Measurements from ENCODE around the gene CHRNG. TPM values are rescaled to one million over a fixed set of nuclear protein-coding genes. Genes with fewer than 3 reads are reported as not detected.

The CHRNG gene
- total and polyA plus RNA-seq, 2 donors from 2014 or later, result not detected

- H3K9me3 ChIP-seq (ENCODE audit: control insufficient read depth in 2 of 3, insufficient read depth in 1 of 3, low read length in 3 of 3), result no peaks in the 10 kb centered on the region
- TF ChIP-seq CTCF (IDR thresholded peaks at IDR 0.05; ENCODE audit: borderline replicate concordance, extremely low read depth, insufficient read depth), result no peak
- H3K27ac ChIP-seq (ENCODE audit: low read depth in 2 of 2, low read length in 2 of 2), result no peak overlapping the region
- no peaks in the 10 kb centered on the region for H3K4me1 ChIP-seq (ENCODE audit: control insufficient read depth in 2 of 3, insufficient read depth in 2 of 3, low read depth in 1 of 3, low read length in 3 of 3)
- FAIRE-seq, result no peak
- no peak overlapping the region for H3K4me3 ChIP-seq (ENCODE audit: low read length in 3 of 3)
- H3K36me3 ChIP-seq (ENCODE audit: control insufficient read depth in 2 of 3, insufficient read depth in 3 of 3, low read length in 3 of 3), result no peaks in the 10 kb centered on the region
- no peak overlapping the region for H3K9ac ChIP-seq (ENCODE audit: low read length in 3 of 3)
- peak in 3 of 5 donors; percentile 86 to 93 (median 89) for DNase-seq
- intact Hi-C loops (cut with DNase I), result no loop called here
- H3K27me3 ChIP-seq (ENCODE audit: control insufficient read depth, insufficient read depth, low read length), result peaks cover 7% of the 10 kb centered on the region
These were observed 33.6 kb upstream of the CHRNG start for GRCh38 chr2:232505856-232506255.

GRCh38 chr2:232506709-232507108 lies 32.8 kb upstream of the CHRNG start:
- DNase-seq (peak in 1 of 5 donors; percentile 37), FAIRE-seq (no peak)
- Histone ChIP-seq H3K9me3 (ENCODE audit: control insufficient read depth in 2 of 3, insufficient read depth in 1 of 3, low read length in 3 of 3) (no peaks in the 10 kb centered on the region), H3K36me3 (ENCODE audit: control insufficient read depth in 2 of 3, insufficient read depth in 3 of 3, low read length in 3 of 3) (no peaks in the 10 kb centered on the region), H3K4me3 (ENCODE audit: low read length in 3 of 3) (no peak overlapping the region), H3K4me1 (ENCODE audit: control insufficient read depth in 2 of 3, insufficient read depth in 2 of 3, low read depth in 1 of 3, low read length in 3 of 3) (no peaks in the 10 kb centered on the region), H3K27ac (ENCODE audit: low read depth in 2 of 2, low read length in 2 of 2) (no peak overlapping the region), H3K9ac (ENCODE audit: low read length in 3 of 3) (no peak overlapping the region), H3K27me3 (ENCODE audit: control insufficient read depth, insufficient read depth, low read length) (peaks cover 7% of the 10 kb centered on the region)
- no peak for TF ChIP-seq CTCF (IDR thresholded peaks at IDR 0.05; ENCODE audit: borderline replicate concordance, extremely low read depth, insufficient read depth)
- intact Hi-C loops (cut with DNase I), result no loop called here

- H3K4me3 ChIP-seq (ENCODE audit: low read length in 3 of 3), result no peak overlapping the region
These were observed 31.2 kb upstream of the CHRNG start for GRCh38 chr2:232508251-232508650.

More at GRCh38 chr2:232508251-232508650, 31.2 kb upstream of the CHRNG start:
- DNase-seq (no peak), FAIRE-seq (no peak)
- Histone ChIP-seq H3K27ac (ENCODE audit: low read depth in 2 of 2, low read length in 2 of 2) (no peak overlapping the region), H3K9ac (ENCODE audit: low read length in 3 of 3) (no peak overlapping the region), H3K36me3 (ENCODE audit: control insufficient read depth in 2 of 3, insufficient read depth in 3 of 3, low read length in 3 of 3) (no peaks in the 10 kb centered on the region), H3K9me3 (ENCODE audit: control insufficient read depth in 2 of 3, insufficient read depth in 1 of 3, low read length in 3 of 3) (no peaks in the 10 kb centered on the region), H3K4me1 (ENCODE audit: control insufficient read depth in 2 of 3, insufficient read depth in 2 of 3, low read depth in 1 of 3, low read length in 3 of 3) (no peaks in the 10 kb centered on the region), H3K27me3 (ENCODE audit: control insufficient read depth, insufficient read depth, low read length) (peaks cover 7% of the 10 kb centered on the region)
- intact Hi-C loops (cut with DNase I), result no loop called here
- no peak for TF ChIP-seq CTCF (IDR thresholded peaks at IDR 0.05; ENCODE audit: borderline replicate concordance, extremely low read depth, insufficient read depth)

Data from kidney (tissue), 14 donors.